HEK293 (cell line): ENCODE data around the gene ZNF648.

ENCODE experiments used
- CTCF ChIA-PET: fragments of 350-600 bp; formaldehyde crosslinking; extraction: SDS; loops from one replicate; lab custom pipeline; 2021; ENCODE audit warnings: antibody characterized with exemption; lab: Yijun Ruan, JAX
- POLR2A ChIA-PET: fragments of 300-600 bp; formaldehyde crosslinking; extraction: SDS; loops from one replicate; lab custom pipeline; 2020; ENCODE audit warnings: antibody characterized with exemption, inconsistent platforms; lab: Yijun Ruan, JAX
- H3K27ac ChIP-seq: fragments of 200-500 bp; sonication (Bioruptor generic); 2 replicates; pipeline ENCODE4 v1.5.1; 2014; ENCODE audit warnings: low read depth, low read length, control low read depth, inconsistent platforms; ENCODE audit errors: extremely low read depth
- H3K36me3 ChIP-seq, 2 experiments: fragments of 200-500 bp in 1 of 2; sonication (Bioruptor generic) in 1 of 2; 1 replicate in 1 of 2; 2 replicates in 1 of 2; pipeline ENCODE4 v1.5.1; 2014 to 2017; ENCODE audit warnings: inconsistent platforms in 2 of 2, low read length in 2 of 2; ENCODE audit not compliant: control insufficient read depth in 2 of 2, insufficient read depth in 1 of 2
- H3K4me1 ChIP-seq: fragments of 200-500 bp; sonication (Bioruptor generic); 2 replicates; pipeline ENCODE4 v1.5.1; 2014; ENCODE audit warnings: mild to moderate bottlenecking, low read length, inconsistent platforms; ENCODE audit not compliant: control insufficient read depth, insufficient read depth
- H3K4me3 ChIP-seq: 2 replicates; pipeline ENCODE4 v1.5.1; 2011; ENCODE audit warnings: low read depth, mild to moderate bottlenecking, control low read depth, low read length, moderate library complexity
- H3K9me3 ChIP-seq: fragments of 200-500 bp; sonication (Bioruptor generic); 2 replicates; pipeline ENCODE4 v1.5.1; 2014; ENCODE audit warnings: low read depth, low read length, inconsistent platforms; ENCODE audit not compliant: control insufficient read depth, insufficient read depth
- HOXC10 ChIP-seq: sonication (generic); formaldehyde crosslinking; IDR thresholded peaks from 2 replicates; pipeline ENCODE4 v1.8.1; 2023; ENCODE audit warnings: mild to moderate bottlenecking, missing genetic modification reagents
- PRDM2 ChIP-seq: fragments of 450-650 bp; formaldehyde crosslinking; IDR thresholded peaks from 2 replicates; pipeline ENCODE4 v1.5.1; 2016; ENCODE audit warnings: missing biosample characterization, missing genetic modification characterization, borderline replicate concordance
- SP7 ChIP-seq: fragments of 450-650 bp; formaldehyde crosslinking; IDR thresholded peaks from 2 replicates; pipeline ENCODE4 v1.5.1; 2016; ENCODE audit warnings: missing biosample characterization, missing genetic modification characterization
- ZFP69B ChIP-seq: fragments of 450-650 bp; formaldehyde crosslinking; IDR thresholded peaks from 2 replicates; pipeline ENCODE4 v1.5.1; 2016; ENCODE audit warnings: missing biosample characterization, missing genetic modification characterization
- ZNF174 ChIP-seq: fragments of 450-650 bp; formaldehyde crosslinking; IDR thresholded peaks from 2 replicates; pipeline ENCODE4 v1.5.0; 2017; ENCODE audit warnings: missing biosample characterization, mild to moderate bottlenecking, missing genetic modification characterization
- ZNF223 ChIP-seq: fragments of 450-650 bp; formaldehyde crosslinking; IDR thresholded peaks from 2 replicates; pipeline ENCODE4 v1.5.1; 2016; ENCODE audit warnings: missing biosample characterization, missing genetic modification characterization
- ZNF335 ChIP-seq: fragments of 450-650 bp; formaldehyde crosslinking; conservative IDR thresholded peaks from 2 replicates; pipeline ENCODE4 v1.5.1; 2016; ENCODE audit warnings: missing biosample characterization, missing genetic modification characterization
- ZNF366 ChIP-seq: fragments of 450-650 bp; formaldehyde crosslinking; conservative IDR thresholded peaks from 2 replicates; pipeline ENCODE4 v1.5.1; 2016; ENCODE audit warnings: missing biosample characterization, missing genetic modification characterization
- ZNF433 ChIP-seq: fragments of 450-650 bp; formaldehyde crosslinking; IDR thresholded peaks from 2 replicates; pipeline ENCODE4 v1.5.1; 2016; ENCODE audit warnings: missing biosample characterization, missing genetic modification characterization, low read depth
- ZNF518A ChIP-seq: fragments of 450-650 bp; formaldehyde crosslinking; conservative IDR thresholded peaks from 2 replicates; pipeline ENCODE4 v1.5.1; 2016; ENCODE audit warnings: low read depth, missing biosample characterization, missing genetic modification characterization
- ZNF571 ChIP-seq: fragments of 450-650 bp; formaldehyde crosslinking; IDR thresholded peaks from 2 replicates; pipeline ENCODE4 v1.5.0; 2017; ENCODE audit warnings: missing biosample characterization, missing genetic modification characterization
- ZNF654 ChIP-seq: fragments of 450-650 bp; formaldehyde crosslinking; IDR thresholded peaks from 2 replicates; pipeline ENCODE4 v1.5.1; 2016; ENCODE audit warnings: low read depth, missing biosample characterization, missing genetic modification characterization
- ZNF776 ChIP-seq: fragments of 450-650 bp; formaldehyde crosslinking; IDR thresholded peaks from 2 replicates; pipeline ENCODE4 v1.5.0; 2017; ENCODE audit warnings: missing biosample characterization, missing genetic modification characterization, borderline replicate concordance
- TF ChIP-seq, protein P1 (sequence below): fragments of 450-650 bp; formaldehyde crosslinking; IDR thresholded peaks from 2 replicates; pipeline ENCODE4 v1.5.1; 2016; ENCODE audit warnings: missing biosample characterization, missing genetic modification characterization
- TF ChIP-seq, protein P2 (sequence below): fragments of 450-650 bp; formaldehyde crosslinking; IDR thresholded peaks from 2 replicates; pipeline ENCODE4 v1.5.1; 2016; ENCODE audit warnings: missing biosample characterization, missing genetic modification characterization

Gene ZNF648

DNA sequence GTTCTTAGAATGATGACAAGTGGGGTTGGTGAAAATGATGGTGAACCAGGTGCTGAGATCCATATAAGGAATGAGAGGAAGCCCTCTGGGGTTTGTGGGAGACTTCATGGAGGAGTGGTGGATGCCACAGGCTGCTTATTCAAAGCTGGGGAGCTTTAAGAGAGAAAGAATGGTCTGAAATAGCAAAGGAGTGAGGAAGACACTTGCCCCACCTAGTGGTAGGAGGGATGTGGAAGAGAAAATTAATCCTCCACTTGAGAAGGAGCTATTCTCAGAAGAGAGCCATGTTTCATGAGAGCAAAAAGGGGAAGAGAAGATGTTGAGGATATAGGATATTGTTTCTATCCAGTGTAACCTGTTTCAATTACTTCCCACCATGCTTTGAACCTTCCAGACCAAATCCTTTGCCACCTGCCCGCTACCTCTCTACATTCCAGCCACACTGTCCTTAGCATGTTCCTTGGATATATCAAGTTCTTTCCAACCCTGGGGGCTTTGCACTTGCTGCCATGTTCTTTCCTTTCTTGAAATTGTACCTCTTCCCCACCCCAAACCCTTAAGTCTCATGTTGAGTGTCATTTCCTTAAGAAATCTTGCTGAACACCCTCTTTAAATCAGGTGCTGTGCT, 19.6 kb upstream of the ZNF648 start:
- no peak overlapping the region for H3K4me3 ChIP-seq
- ChIA-PET POLR2A (interaction anchor here (0.7 to 1.1 kb wide), 3 partner anchors 52 to 546 kb away, joined by 3 read pairs; no protein-coding TSS in a partner anchor), CTCF (interaction anchor here (0.6 to 5.3 kb wide), 55 partner anchors 8 to 1139 kb away, joined by 3 to 79 read pairs (median 4); partner anchors contain the start of gene GLUL)

DNA sequence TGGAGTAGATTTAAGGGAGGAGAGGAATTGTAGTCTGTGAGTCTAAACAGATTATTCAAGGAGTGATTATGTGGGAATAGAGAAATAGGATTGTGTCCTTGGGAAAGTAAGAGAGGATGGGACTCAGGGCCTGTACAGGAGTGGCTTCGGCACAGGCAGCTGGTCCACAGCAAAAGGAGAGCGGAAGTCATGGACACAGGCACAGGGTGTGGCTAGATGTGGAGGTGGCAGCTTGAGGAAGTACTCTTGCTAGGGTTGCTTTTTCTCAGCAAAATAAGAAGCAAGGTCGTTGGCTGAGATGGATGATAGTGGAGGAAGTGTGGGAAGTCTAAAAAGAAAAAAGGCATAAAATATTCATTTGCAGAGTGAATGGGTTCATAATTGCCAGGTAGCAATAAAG, 18.5 kb upstream of the ZNF648 start:
- Histone ChIP-seq H3K27ac (no peak overlapping the region), H3K4me1 (no peaks in the 10 kb centered on the region), H3K4me3 (no peak overlapping the region)
- CTCF ChIA-PET = interaction anchor here (0.6 to 5.3 kb wide), 24 partner anchors 8 to 612 kb away, joined by 3 to 79 read pairs (median 6); no protein-coding TSS in a partner anchor
- POLR2A ChIA-PET = no interaction called here
- TF ChIP-seq ZFP69B (tag by site-specific recombination) (no peak), ZNF223 (tag by site-specific recombination) (no peak), ZNF174 (no peak), ZNF366 (tag by site-specific recombination) (no peak), HOXC10 (no peak), ZNF776 (tag by site-specific recombination) (no peak), ZNF433 (no peak)
- TF ChIP-seq, protein P1, sequence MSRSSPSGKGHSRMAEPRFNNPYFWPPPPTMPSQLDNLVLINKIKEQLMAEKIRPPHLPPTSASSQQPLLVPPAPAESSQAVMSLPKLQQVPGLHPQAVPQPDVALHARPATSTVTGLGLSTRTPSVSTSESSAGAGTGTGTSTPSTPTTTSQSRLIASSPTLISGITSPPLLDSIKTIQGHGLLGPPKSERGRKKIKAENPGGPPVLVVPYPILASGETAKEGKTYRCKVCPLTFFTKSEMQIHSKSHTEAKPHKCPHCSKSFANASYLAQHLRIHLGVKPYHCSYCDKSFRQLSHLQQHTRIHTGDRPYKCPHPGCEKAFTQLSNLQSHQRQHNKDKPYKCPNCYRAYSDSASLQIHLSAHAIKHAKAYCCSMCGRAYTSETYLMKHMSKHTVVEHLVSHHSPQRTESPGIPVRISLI (tag by site-specific recombination) = no peak
- TF ChIP-seq, all 188 proteins: peak for 0
- no peaks in the 10 kb centered on the region for H3K9me3 ChIP-seq
- H3K36me3 ChIP-seq = no peaks in the 10 kb centered on the region

More for the DNA sequence above, 19.6 kb upstream of the ZNF648 start:
- no peaks in the 10 kb centered on the region for H3K36me3 ChIP-seq
- TF ChIP-seq SP7 (tag by site-specific recombination) (no peak), ZNF518A (no peak), ZNF654 (tag by site-specific recombination) (peak; percentile 76)
- TF ChIP-seq, protein P2, sequence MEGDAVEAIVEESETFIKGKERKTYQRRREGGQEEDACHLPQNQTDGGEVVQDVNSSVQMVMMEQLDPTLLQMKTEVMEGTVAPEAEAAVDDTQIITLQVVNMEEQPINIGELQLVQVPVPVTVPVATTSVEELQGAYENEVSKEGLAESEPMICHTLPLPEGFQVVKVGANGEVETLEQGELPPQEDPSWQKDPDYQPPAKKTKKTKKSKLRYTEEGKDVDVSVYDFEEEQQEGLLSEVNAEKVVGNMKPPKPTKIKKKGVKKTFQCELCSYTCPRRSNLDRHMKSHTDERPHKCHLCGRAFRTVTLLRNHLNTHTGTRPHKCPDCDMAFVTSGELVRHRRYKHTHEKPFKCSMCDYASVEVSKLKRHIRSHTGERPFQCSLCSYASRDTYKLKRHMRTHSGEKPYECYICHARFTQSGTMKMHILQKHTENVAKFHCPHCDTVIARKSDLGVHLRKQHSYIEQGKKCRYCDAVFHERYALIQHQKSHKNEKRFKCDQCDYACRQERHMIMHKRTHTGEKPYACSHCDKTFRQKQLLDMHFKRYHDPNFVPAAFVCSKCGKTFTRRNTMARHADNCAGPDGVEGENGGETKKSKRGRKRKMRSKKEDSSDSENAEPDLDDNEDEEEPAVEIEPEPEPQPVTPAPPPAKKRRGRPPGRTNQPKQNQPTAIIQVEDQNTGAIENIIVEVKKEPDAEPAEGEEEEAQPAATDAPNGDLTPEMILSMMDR (tag by site-specific recombination) = peak; percentile 54; the same call in 1 of the 2 replicates
- TF ChIP-seq, all 188 proteins: peak for 2
- no peak overlapping the region for H3K27ac ChIP-seq
- no peaks in the 10 kb centered on the region for H3K9me3 ChIP-seq
- no peaks in the 10 kb centered on the region for H3K4me1 ChIP-seq

GRCh38 chr1:182071924-182072323, 10.4 kb upstream of the ZNF648 start:
- H3K36me3 ChIP-seq = no peaks in the 10 kb centered on the region
- no peaks in the 10 kb centered on the region for H3K9me3 ChIP-seq
- ChIA-PET CTCF (interaction anchor here (0.8 to 1.7 kb wide), 4 partner anchors 9 to 135 kb away, joined by 3 to 9 read pairs (median 4); no protein-coding TSS in a partner anchor), POLR2A (no interaction called here)
- no peak overlapping the region for H3K27ac ChIP-seq
- H3K4me3 ChIP-seq = no peak overlapping the region
- H3K4me1 ChIP-seq = no peaks in the 10 kb centered on the region
- TF ChIP-seq, protein P1 (tag by site-specific recombination) = no peak
- no peak for TF ChIP-seq PRDM2 (tag by site-specific recombination)
- no peak for TF ChIP-seq ZNF335 (tag by site-specific recombination)
- TF ChIP-seq ZNF571 = no peak
